ENCODE data around the gene JAKMIP2.

The JAKMIP2 gene

DNA sequence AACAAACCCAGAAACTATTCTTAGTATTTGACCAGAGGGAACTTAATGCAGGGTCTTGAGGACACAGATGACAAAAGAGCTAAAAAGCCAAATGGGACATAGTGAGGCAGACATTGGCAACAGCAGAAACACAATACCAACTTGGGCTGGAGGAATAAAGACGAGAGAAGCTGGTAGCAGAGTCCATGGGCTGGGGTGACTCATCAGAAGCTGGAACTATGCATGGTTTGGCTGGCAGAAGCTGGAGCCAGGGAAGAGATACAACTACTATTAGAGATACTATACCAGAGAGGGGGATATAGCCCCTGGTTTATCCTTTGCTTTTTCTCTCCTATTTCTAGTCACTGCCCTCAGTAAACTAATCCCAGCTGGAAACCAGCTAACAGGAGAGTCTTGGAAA is 243.5 kb downstream of the JAKMIP2 start:
- H3K36me3 ChIP-seq (ENCODE audit: insufficient read depth, low read length), result no peaks in the 10 kb centered on the region
- H3K27me3 ChIP-seq (ENCODE audit: control insufficient read depth in 1 of 2, insufficient read depth in 2 of 2, low read length in 2 of 2), result no peaks in the 10 kb centered on the region
- H3K9ac ChIP-seq (ENCODE audit: low read length), result no peak overlapping the region
- peaks cover 27% of the 10 kb centered on the region for H3K4me1 ChIP-seq (ENCODE audit: insufficient read depth, low read length)
- no peak overlapping the region for H3K4me3 ChIP-seq (ENCODE audit: low read depth in 1 of 2, low read length in 2 of 2)
- H3K9me3 ChIP-seq (ENCODE audit: low read length), result no peaks in the 10 kb centered on the region
- H3K27ac ChIP-seq (ENCODE audit: low read depth, low read length), result peak overlapping the region; percentile 7

DNA sequence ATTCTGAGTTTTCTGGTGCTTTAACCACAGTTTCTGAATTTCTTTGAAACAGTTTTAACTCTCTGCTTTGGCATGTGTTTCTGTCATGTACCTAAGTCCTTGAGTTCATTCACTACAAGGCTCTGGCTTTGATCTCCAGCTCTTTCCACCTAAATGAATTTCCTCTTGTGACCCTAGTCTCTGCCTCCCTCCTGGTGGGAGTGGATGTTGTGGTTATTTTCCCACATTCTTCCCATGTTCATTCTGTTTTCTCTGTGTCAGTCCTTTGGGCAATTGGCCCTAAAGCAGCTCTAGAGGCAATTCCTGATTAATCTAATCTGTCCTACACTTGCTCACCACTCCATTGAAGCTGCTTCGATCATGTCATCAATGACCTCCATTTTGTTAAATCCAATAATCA is 244.3 kb downstream of the JAKMIP2 start:
- H3K27me3 ChIP-seq (ENCODE audit: control insufficient read depth in 1 of 2, insufficient read depth in 2 of 2, low read length in 2 of 2), result no peaks in the 10 kb centered on the region
- no peaks in the 10 kb centered on the region for H3K9me3 ChIP-seq (ENCODE audit: low read length)

More for the DNA sequence above, 244.3 kb downstream of the JAKMIP2 start:
- Histone ChIP-seq H3K36me3 (ENCODE audit: insufficient read depth, low read length) (no peaks in the 10 kb centered on the region), H3K27ac (ENCODE audit: low read depth, low read length) (no peak overlapping the region), H3K4me1 (ENCODE audit: insufficient read depth, low read length) (peaks cover 27% of the 10 kb centered on the region), H3K4me3 (ENCODE audit: low read depth in 1 of 2, low read length in 2 of 2) (no peak overlapping the region), H3K9ac (ENCODE audit: low read length) (no peak overlapping the region)

All from muscle layer of colon (tissue), 2 donors.